ENCODE results near the gene VPREB3. TPM values are rescaled to one million over a fixed set of nuclear protein-coding genes. Genes with fewer than 3 reads are reported as not detected.

The VPREB3 gene
- total RNA-seq, 1 donor from 2014 or later: not detected

- Histone ChIP-seq H3K4me1 (peaks cover 24% of the 10 kb centered on the region), H3K4me2 (peak overlapping the region; percentile 91), H4K20me1 (ENCODE audit: low read depth) (peaks cover 62% of the 10 kb centered on the region), H3K27me3 (no peaks in the 10 kb centered on the region), H3K27ac (no peak overlapping the region), H3K9me3 (ENCODE audit: low read depth) (no peaks in the 10 kb centered on the region), H2AFZ (replicated peaks) (no peak overlapping the region), H3K36me3 (no peaks in the 10 kb centered on the region), H3K79me2 (ENCODE audit: low read depth) (peaks cover 62% of the 10 kb centered on the region), H3K4me3 (no peak overlapping the region), H3K9ac (no peak overlapping the region), H3F3A (ENCODE audit: low read depth) (peaks cover 16% of the 10 kb centered on the region)
- H3K36me3 Mint-ChIP-seq: peaks cover 15% of the 10 kb centered on the region
- H3K27me3 Mint-ChIP-seq (ENCODE audit: insufficient read depth, low read depth): no peaks in the 10 kb centered on the region
- TF ChIP-seq EZH2phosphoT487 (IDR thresholded peaks at IDR 0.05) (no peak), EZH2 (IDR thresholded peaks at IDR 0.05) (no peak)
- TF ChIP-seq, protein P1, sequence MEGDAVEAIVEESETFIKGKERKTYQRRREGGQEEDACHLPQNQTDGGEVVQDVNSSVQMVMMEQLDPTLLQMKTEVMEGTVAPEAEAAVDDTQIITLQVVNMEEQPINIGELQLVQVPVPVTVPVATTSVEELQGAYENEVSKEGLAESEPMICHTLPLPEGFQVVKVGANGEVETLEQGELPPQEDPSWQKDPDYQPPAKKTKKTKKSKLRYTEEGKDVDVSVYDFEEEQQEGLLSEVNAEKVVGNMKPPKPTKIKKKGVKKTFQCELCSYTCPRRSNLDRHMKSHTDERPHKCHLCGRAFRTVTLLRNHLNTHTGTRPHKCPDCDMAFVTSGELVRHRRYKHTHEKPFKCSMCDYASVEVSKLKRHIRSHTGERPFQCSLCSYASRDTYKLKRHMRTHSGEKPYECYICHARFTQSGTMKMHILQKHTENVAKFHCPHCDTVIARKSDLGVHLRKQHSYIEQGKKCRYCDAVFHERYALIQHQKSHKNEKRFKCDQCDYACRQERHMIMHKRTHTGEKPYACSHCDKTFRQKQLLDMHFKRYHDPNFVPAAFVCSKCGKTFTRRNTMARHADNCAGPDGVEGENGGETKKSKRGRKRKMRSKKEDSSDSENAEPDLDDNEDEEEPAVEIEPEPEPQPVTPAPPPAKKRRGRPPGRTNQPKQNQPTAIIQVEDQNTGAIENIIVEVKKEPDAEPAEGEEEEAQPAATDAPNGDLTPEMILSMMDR (IDR thresholded peaks at IDR 0.05): no peak
- H3K4me1 Mint-ChIP-seq: peaks cover 27% of the 10 kb centered on the region
- no peaks in the 10 kb centered on the region for H3K9me3 Mint-ChIP-seq
- no peak for DNase-seq (ENCODE audit: low spot score)
- no peak overlapping the region for H3K4me3 Mint-ChIP-seq
- H3K27ac Mint-ChIP-seq: no peak overlapping the region
These were observed 35.4 kb upstream of the VPREB3 start for GRCh38 chr22:23789638-23790037.

DNA sequence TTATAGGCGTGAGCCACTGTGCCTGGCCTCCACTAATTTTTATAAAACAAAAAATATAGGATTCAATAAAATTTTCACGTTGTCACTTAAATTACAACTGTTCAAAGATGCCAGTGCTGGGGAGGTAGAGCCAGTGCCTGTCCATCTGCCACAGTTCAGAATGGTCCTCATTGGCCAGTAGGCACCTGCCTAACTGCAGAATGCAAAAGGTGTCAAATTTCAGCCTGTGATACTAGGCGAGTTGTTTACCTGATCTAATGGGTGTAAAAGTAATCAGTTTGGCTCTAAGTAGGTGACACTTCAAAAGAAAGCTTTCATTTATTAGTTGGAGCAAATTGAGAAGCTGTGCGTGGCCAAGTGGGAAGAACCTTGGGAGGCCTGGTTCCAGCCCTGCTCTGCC, 34.9 kb upstream of the VPREB3 start:
- TF ChIP-seq EZH2 (IDR thresholded peaks at IDR 0.05): no peak
- no peak for TF ChIP-seq EZH2phosphoT487 (IDR thresholded peaks at IDR 0.05)
- TF ChIP-seq, protein P1 (IDR thresholded peaks at IDR 0.05): no peak
- Histone ChIP-seq H3K79me2 (ENCODE audit: low read depth) (peaks cover 62% of the 10 kb centered on the region), H3K27me3 (no peaks in the 10 kb centered on the region), H3K27ac (no peak overlapping the region), H3K36me3 (no peaks in the 10 kb centered on the region), H3K4me1 (peaks cover 24% of the 10 kb centered on the region), H3F3A (ENCODE audit: low read depth) (peaks cover 16% of the 10 kb centered on the region), H2AFZ (replicated peaks) (no peak overlapping the region), H3K4me2 (peak overlapping the region; percentile 91), H3K4me3 (no peak overlapping the region), H3K9ac (no peak overlapping the region), H4K20me1 (ENCODE audit: low read depth) (peaks cover 62% of the 10 kb centered on the region), H3K9me3 (ENCODE audit: low read depth) (no peaks in the 10 kb centered on the region)
- Mint-ChIP-seq H3K4me1 (peaks cover 27% of the 10 kb centered on the region), H3K27ac (no peak overlapping the region), H3K4me3 (no peak overlapping the region), H3K27me3 (ENCODE audit: insufficient read depth, low read depth) (no peaks in the 10 kb centered on the region), H3K9me3 (no peaks in the 10 kb centered on the region), H3K36me3 (peaks cover 15% of the 10 kb centered on the region)
- peak; percentile 18 for DNase-seq (ENCODE audit: low spot score)

DNA sequence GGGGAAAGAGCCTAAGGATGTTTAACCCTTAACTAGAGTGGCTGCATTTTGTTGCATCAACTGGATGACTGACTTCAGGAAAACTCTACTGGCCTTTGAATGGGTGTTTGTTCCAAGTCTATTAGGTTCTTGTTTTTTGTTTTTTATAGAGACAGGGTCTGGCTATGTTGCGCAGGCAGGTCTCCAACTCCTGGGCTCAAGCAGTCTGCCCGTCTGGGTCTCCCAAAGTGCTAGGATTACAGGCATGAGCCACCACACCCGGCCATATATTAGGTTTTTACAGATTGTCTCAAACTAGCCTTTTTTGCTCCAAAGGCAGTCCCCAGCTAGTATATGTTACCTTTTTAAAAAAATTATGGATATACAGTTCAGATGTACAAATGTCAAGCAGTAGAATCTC, 33.7 kb upstream of the VPREB3 start:
- Mint-ChIP-seq H3K27ac (no peak overlapping the region), H3K27me3 (ENCODE audit: insufficient read depth, low read depth) (no peaks in the 10 kb centered on the region), H3K36me3 (peaks cover 11% of the 10 kb centered on the region), H3K9me3 (no peaks in the 10 kb centered on the region), H3K4me1 (peaks cover 27% of the 10 kb centered on the region), H3K4me3 (peak overlapping the region; percentile 93)
- Histone ChIP-seq H3K4me1 (peaks cover 24% of the 10 kb centered on the region), H4K20me1 (ENCODE audit: low read depth) (peaks cover 56% of the 10 kb centered on the region), H3K9me3 (ENCODE audit: low read depth) (no peaks in the 10 kb centered on the region), H3K9ac (peak overlapping the region; percentile 55), H3K36me3 (no peaks in the 10 kb centered on the region), H3K27ac (no peak overlapping the region), H3K4me2 (peak overlapping the region; percentile 91), H3K4me3 (peak overlapping the region; percentile 78), H2AFZ (replicated peaks) (no peak overlapping the region), H3K79me2 (ENCODE audit: low read depth) (peaks cover 56% of the 10 kb centered on the region), H3K27me3 (no peaks in the 10 kb centered on the region), H3F3A (ENCODE audit: low read depth) (peaks cover 16% of the 10 kb centered on the region)
- DNase-seq (ENCODE audit: low spot score): peak; percentile 1
- TF ChIP-seq, protein P1 (IDR thresholded peaks at IDR 0.05): no peak
- no peak for TF ChIP-seq EZH2phosphoT487 (IDR thresholded peaks at IDR 0.05)
- TF ChIP-seq EZH2 (IDR thresholded peaks at IDR 0.05): no peak
